PFSK-1 (cell line): Measurements from ENCODE around the gene CLPTM1L.

Experiments used
- FOXP2 ChIP-seq: optimal IDR thresholded peaks from 2 replicates; pipeline ENCODE3; 2011; ENCODE audit warnings: borderline replicate concordance, control low read depth, inconsistent platforms; ENCODE audit not compliant: insufficient read depth; ENCODE audit errors: extremely low read length, extremely low read depth
- POLR2AphosphoS5 ChIP-seq: IDR thresholded peaks from 2 replicates; pipeline ENCODE4 v1.6.1; 2012; ENCODE audit warnings: low read depth, mild to moderate bottlenecking, control low read depth, low read length, moderate library complexity
- REST ChIP-seq, 2 experiments: IDR thresholded peaks; 2 replicates each; pipeline versions ENCODE4 v1.6.1 to v1.8.0; 2011 to 2012; ENCODE audit warnings: low read depth in 2 of 2, low read length in 2 of 2, control low read depth in 1 of 2, inconsistent platforms in 1 of 2, mild to moderate bottlenecking in 1 of 2, moderate library complexity in 1 of 2; ENCODE audit not compliant: insufficient read depth in 1 of 2
- SIN3A ChIP-seq: IDR thresholded peaks from 2 replicates; pipeline ENCODE4 v1.6.1; 2012; ENCODE audit warnings: mild to moderate bottlenecking, low read length, moderate library complexity, borderline replicate concordance; ENCODE audit not compliant: insufficient read depth
- TAF1 ChIP-seq: IDR thresholded peaks from 2 replicates; pipeline ENCODE4 v1.6.1; 2012; ENCODE audit warnings: low read length, control low read depth, borderline replicate concordance; ENCODE audit not compliant: insufficient read depth

CLPTM1L gene

DNA sequence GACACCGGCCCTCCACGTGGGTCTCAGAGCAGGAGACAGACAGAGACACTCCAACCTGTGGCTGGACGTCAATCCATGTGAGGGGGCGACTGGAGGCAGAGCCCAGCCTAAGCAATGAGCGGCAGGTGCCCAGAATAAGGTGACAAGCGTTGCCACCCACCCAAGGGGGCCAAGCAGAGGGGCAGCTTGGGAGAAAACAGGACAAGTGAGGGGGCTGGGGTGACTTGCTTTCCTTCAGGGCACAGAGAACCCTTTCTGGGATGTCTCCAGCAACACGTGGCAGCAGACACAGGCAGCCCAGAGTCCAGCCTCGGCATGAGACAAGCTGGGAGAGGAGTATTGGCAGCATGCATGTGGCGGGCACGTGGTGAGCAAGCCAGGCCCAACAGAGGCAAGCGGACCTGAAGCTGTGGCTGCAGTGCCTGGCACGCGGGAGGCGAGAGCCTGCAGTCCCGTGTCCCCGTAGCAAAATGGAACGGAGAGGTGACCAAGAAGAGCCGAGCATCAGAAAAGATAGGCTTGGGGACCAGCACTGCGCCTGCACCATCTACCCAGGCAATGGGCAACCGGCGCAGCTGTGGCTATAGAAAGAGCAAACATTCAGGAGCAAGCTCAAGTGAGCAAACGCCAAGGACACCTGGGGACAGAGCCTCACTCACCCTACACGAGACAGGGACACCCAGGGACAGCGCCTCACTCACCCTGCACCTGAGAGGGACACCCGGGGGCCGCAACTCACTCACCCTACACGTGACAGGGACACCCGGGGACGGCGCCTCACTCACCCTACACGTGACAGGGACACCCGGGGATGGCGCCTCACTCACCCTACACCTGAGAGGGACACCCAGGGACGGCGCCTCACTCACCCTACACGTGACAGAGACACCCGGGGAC is 56.2 kb downstream of the CLPTM1L start:
- no peak for TF ChIP-seq REST (IDR thresholded peaks at IDR 0.05; ENCODE audit: insufficient read depth in 1 of 2, low read depth in 2 of 2, low read length in 2 of 2)

- TF ChIP-seq SIN3A (no peak), TAF1 (no peak), FOXP2 (no peak), POLR2AphosphoS5 (no peak), REST (IDR thresholded peaks at IDR 0.05; ENCODE audit: insufficient read depth in 1 of 2, low read depth in 2 of 2, low read length in 2 of 2) (no peak)
These were observed 59.0 kb downstream of the CLPTM1L start for GRCh38 chr5:1285883-1286291.

- no peak for TF ChIP-seq POLR2AphosphoS5
- TF ChIP-seq FOXP2 = no peak
- no peak for TF ChIP-seq REST (IDR thresholded peaks at IDR 0.05; ENCODE audit: insufficient read depth in 1 of 2, low read depth in 2 of 2, low read length in 2 of 2)
- TF ChIP-seq TAF1 = no peak
- TF ChIP-seq SIN3A = no peak
These were observed 59.8 kb downstream of the CLPTM1L start for GRCh38 chr5:1285141-1285540.

GRCh38 chr5:1282131-1282992 is 62.5 kb downstream of the CLPTM1L start:
- TF ChIP-seq SIN3A (no peak), REST (IDR thresholded peaks at IDR 0.05; ENCODE audit: insufficient read depth in 1 of 2, low read depth in 2 of 2, low read length in 2 of 2) (no peak), POLR2AphosphoS5 (no peak), TAF1 (no peak), FOXP2 (no peak)
